ENCODE results near the gene GOLGA2. TPM values are rescaled to one million over a fixed set of nuclear protein-coding genes. Genes with fewer than 3 reads are reported as not detected.

GOLGA2 gene
- total RNA-seq, 1 donor from 2014 or later: 38.7 TPM

- intact Hi-C loops (cut with micrococcal nuclease): no loop called here
These were observed 61.0 kb downstream of the GOLGA2 start for GRCh38 chr9:128214571-128215490.

- intact Hi-C loops (cut with micrococcal nuclease): no loop called here
These were observed 61.9 kb downstream of the GOLGA2 start for GRCh38 chr9:128213746-128214497.

- intact Hi-C loops (cut with micrococcal nuclease): no loop called here
These were observed 63.9 kb downstream of the GOLGA2 start for GRCh38 chr9:128211981-128212281.

GRCh38 chr9:128211186-128211980, 64.4 kb downstream of the GOLGA2 start:
- intact Hi-C loops (cut with micrococcal nuclease): no loop called here

GRCh38 chr9:128208946-128209669, 66.7 kb downstream of the GOLGA2 start:
- intact Hi-C loops (cut with micrococcal nuclease): no loop called here

- intact Hi-C loops (cut with micrococcal nuclease): no loop called here
These were observed 67.4 kb downstream of the GOLGA2 start for GRCh38 chr9:128208386-128208785.

- intact Hi-C loops (cut with micrococcal nuclease): no loop called here
These were observed 68.6 kb downstream of the GOLGA2 start for GRCh38 chr9:128206916-128207910.

GRCh38 chr9:128206484-128206883, 69.3 kb downstream of the GOLGA2 start:
- intact Hi-C loops (cut with micrococcal nuclease): no loop called here

Other genes starting within 250 kb of the GOLGA2 start
- gene NAIF1, start 208.7 kb downstream of the GOLGA2 start, total RNA-seq: 13.2 and 14.0 TPM in 2 replicates
- 17.8 and 19.7 TPM in 2 replicates for gene SLC25A25, start 207.8 kb downstream of the GOLGA2 start, total RNA-seq
- gene PTGES2, start 148.3 kb downstream of the GOLGA2 start, total RNA-seq: 52.5 and 60.0 TPM in 2 replicates
- gene LCN2, start 126.6 kb downstream of the GOLGA2 start, total RNA-seq: not detected in 2 replicates
- gene BBLN, start 115.7 kb downstream of the GOLGA2 start, total RNA-seq: 82.4 and 82.8 TPM in 2 replicates
- 128 and 138 TPM in 2 replicates for gene CIZ1, start 84.4 kb downstream of the GOLGA2 start, total RNA-seq
- 0.32 and 0.41 TPM in 2 replicates for gene DNM1, start 72.6 kb downstream of the GOLGA2 start, total RNA-seq
- 11.8 and 12.0 TPM in 2 replicates for gene SWI5, start 269 bp upstream of the GOLGA2 start, total RNA-seq
- 25.8 and 26.9 TPM in 2 replicates for gene TRUB2, start 46.4 kb upstream of the GOLGA2 start, total RNA-seq
- 40.6 and 40.7 TPM in 2 replicates for gene COQ4, start 46.8 kb upstream of the GOLGA2 start, total RNA-seq
- 21.6 and 22.5 TPM in 2 replicates for gene SLC27A4, start 64.5 kb upstream of the GOLGA2 start, total RNA-seq
- 76.9 and 77.9 TPM in 2 replicates for gene URM1, start 95.4 kb upstream of the GOLGA2 start, total RNA-seq
- 3.2 TPM in 2 replicates for gene CERCAM, start 144.8 kb upstream of the GOLGA2 start, total RNA-seq
- gene ODF2, start 180.0 kb upstream of the GOLGA2 start, total RNA-seq: 54.3 and 58.6 TPM in 2 replicates
- gene GLE1, start 228.7 kb upstream of the GOLGA2 start, total RNA-seq: 46.0 and 47.5 TPM in 2 replicates

Measured in T-helper 2 cell treated with Interferon-gamma antibody and Interleukin-4, amounts not matched to agents 100 ng/mL and 5 ng/mL, for 36 hours (primary cell).